Measurements from ENCODE around the gene ZSCAN10. TPM values are rescaled to one million over a fixed set of nuclear protein-coding genes. Genes with fewer than 3 reads are reported as not detected.

The ZSCAN10 gene
- total and polyA plus RNA-seq, 2 of the 13 experiments (the other 11 are each of a cell fraction or from before 2014, with no cell fraction given) = not detected

- TF ChIP-seq TMF1 (CRISPR knock-in tag; IDR thresholded peaks at IDR 0.05; ENCODE audit: low read depth) (no peak), ZNF34 (CRISPR knock-in tag; IDR thresholded peaks at IDR 0.05; ENCODE audit: borderline replicate concordance) (no peak), SNRNP70 (IDR thresholded peaks at IDR 0.05; ENCODE audit: low read depth, low read length) (no peak), FOXO4 (CRISPR knock-in tag; conservative IDR thresholded peaks at IDR 0.05) (no peak), NFKB2 (CRISPR knock-in tag; IDR thresholded peaks at IDR 0.05; ENCODE audit: borderline replicate concordance) (peak; percentile 86; the same call in 1 of the 2 replicates), ZSCAN29 (CRISPR knock-in tag; conservative IDR thresholded peaks at IDR 0.05) (no peak), TAF1 (CRISPR knock-in tag; IDR thresholded peaks at IDR 0.05) (peak; percentile 46; the same call in 1 of the 2 replicates), ZNF569 (CRISPR knock-in tag; IDR thresholded peaks at IDR 0.05; ENCODE audit: borderline replicate concordance) (no peak), KDM2A (CRISPR knock-in tag; IDR thresholded peaks at IDR 0.05; ENCODE audit: borderline replicate concordance, low read depth) (peak; percentile 98), TARDBP (CRISPR knock-in tag; IDR thresholded peaks at IDR 0.05) (peak; percentile 14), ZKSCAN8 (CRISPR knock-in tag; IDR thresholded peaks at IDR 0.05; ENCODE audit: borderline replicate concordance) (no peak), SP2 (CRISPR knock-in tag; IDR thresholded peaks at IDR 0.05) (peak; percentile 62), KDM5B (CRISPR knock-in tag; IDR thresholded peaks at IDR 0.05; ENCODE audit: borderline replicate concordance) (peak; percentile 35; the same call in 1 of the 2 replicates), ELK4 (CRISPR knock-in tag; IDR thresholded peaks at IDR 0.05; ENCODE audit: borderline replicate concordance) (no peak), ZNF670 (CRISPR knock-in tag; IDR thresholded peaks at IDR 0.05; ENCODE audit: borderline replicate concordance) (no peak; the same call in 1 of the 2 replicates), ZNF484 (CRISPR knock-in tag; IDR thresholded peaks at IDR 0.05; ENCODE audit: borderline replicate concordance, low read depth) (no peak), MED8 (CRISPR knock-in tag; IDR thresholded peaks at IDR 0.05; ENCODE audit: insufficient replicate concordance) (no peak), RXRB (CRISPR knock-in tag; IDR thresholded peaks at IDR 0.05; ENCODE audit: borderline replicate concordance) (0 out of 2 replicates have a peak, but pooled peaks have one; percentile 8), E2F5 (CRISPR knock-in tag; conservative IDR thresholded peaks at IDR 0.05) (no peak), ELF3 (CRISPR knock-in tag; IDR thresholded peaks at IDR 0.05) (no peak), RFX3 (CRISPR knock-in tag; IDR thresholded peaks at IDR 0.05) (peak; percentile 91), MYC (CRISPR knock-in tag; IDR thresholded peaks at IDR 0.05; ENCODE audit: borderline replicate concordance) (peak; percentile 37; the same call in 1 of the 2 replicates), LRRFIP1 (CRISPR knock-in tag; conservative IDR thresholded peaks at IDR 0.05) (no peak), FOXK2 (IDR thresholded peaks at IDR 0.05) (no peak)
These were observed 25.1 kb upstream of the ZSCAN10 start (continued) for GRCh38 chr16:3123986-3124886.
